Measurements from ENCODE around the gene PPP2R3B.

Gene PPP2R3B

GRCh38 chrX:338836-339400 lies 47.8 kb downstream of the PPP2R3B start:
- no peak for TF ChIP-seq CTCF (IDR thresholded peaks at IDR 0.05; ENCODE audit: low read depth, low read length, missing control alignments)
- no peak overlapping the region for H3K4me3 ChIP-seq (ENCODE audit: low read depth, low read length)
- DNase-seq (ENCODE audit: low read depth), result no peak

- no peak overlapping the region for H3K4me3 ChIP-seq (ENCODE audit: low read depth, low read length)
- no peak for TF ChIP-seq CTCF (IDR thresholded peaks at IDR 0.05; ENCODE audit: low read depth, low read length, missing control alignments)
- no peak for DNase-seq (ENCODE audit: low read depth)
These were observed 48.3 kb downstream of the PPP2R3B start for GRCh38 chrX:338281-338835.

- no peak for DNase-seq (ENCODE audit: low read depth)
- H3K4me3 ChIP-seq (ENCODE audit: low read depth, low read length), result no peak overlapping the region
- TF ChIP-seq CTCF (IDR thresholded peaks at IDR 0.05; ENCODE audit: low read depth, low read length, missing control alignments), result no peak
These were observed 49.3 kb downstream of the PPP2R3B start for GRCh38 chrX:337331-337831.

GRCh38 chrX:336227-336626 lies 50.5 kb downstream of the PPP2R3B start:
- no peak overlapping the region for H3K4me3 ChIP-seq (ENCODE audit: low read depth, low read length)
- no peak for DNase-seq (ENCODE audit: low read depth)
- no peak for TF ChIP-seq CTCF (IDR thresholded peaks at IDR 0.05; ENCODE audit: low read depth, low read length, missing control alignments)

GRCh38 chrX:335758-336155 lies 51.0 kb downstream of the PPP2R3B start:
- DNase-seq (ENCODE audit: low read depth), result no peak
- H3K4me3 ChIP-seq (ENCODE audit: low read depth, low read length), result no peak overlapping the region
- TF ChIP-seq CTCF (IDR thresholded peaks at IDR 0.05; ENCODE audit: low read depth, low read length, missing control alignments), result no peak

- no peak overlapping the region for H3K4me3 ChIP-seq (ENCODE audit: low read depth, low read length)
- DNase-seq (ENCODE audit: low read depth), result no peak
- TF ChIP-seq CTCF (IDR thresholded peaks at IDR 0.05; ENCODE audit: low read depth, low read length, missing control alignments), result no peak
These were observed 51.5 kb downstream of the PPP2R3B start for GRCh38 chrX:334971-335757.

Measured in GM12864 (cell line).